Upper lobe of left lung (tissue), 6 donors: ENCODE data around the gene NXPE3. TPM values are rescaled to one million over a fixed set of nuclear protein-coding genes. Genes with fewer than 3 reads are reported as not detected.
"Not testable (repeated sequence)": the region's sequence is repeated elsewhere in the genome, so short reads cannot be mapped to it uniquely, and the experiment has no call there.

Experiments
- ATAC-seq, 2 donors: fragments of 200-7000 bp; cut with Tn5 transposase; one replicate each; pipeline ENCODE4 v1.9.1; 2022; ENCODE audit warnings: mild to moderate bottlenecking in 2 of 2, moderate library complexity in 2 of 2; ENCODE audit not compliant: low FRiP score in 2 of 2
- DNase-seq, 2 donors: peaks; one replicate each; pipeline ENCODE4 v3.0.0-alpha.2; 2019 to 2020
- H3K27ac ChIP-seq, 4 donors: fragments of 200-600 bp; sonication (generic); one replicate each; pipeline ENCODE4 v1.5.1; 2016 to 2019
- H3K27me3 ChIP-seq, 4 donors: fragments of 200-600 bp; sonication (generic); one replicate each; pipeline ENCODE4 v1.5.1; 2017 to 2019
- H3K36me3 ChIP-seq, 4 donors: fragments of 200-600 bp; sonication (generic); one replicate each; pipeline ENCODE4 v1.5.1; 2016 to 2019
- H3K4me1 ChIP-seq, 4 donors: fragments of 200-600 bp; sonication (generic); one replicate each; pipeline ENCODE4 v1.5.1; 2018 to 2019
- H3K4me3 ChIP-seq, 4 donors: fragments of 200-600 bp; sonication (generic); one replicate each; pipeline ENCODE4 v1.5.1; 2017 to 2019; ENCODE audit warnings: mild to moderate bottlenecking in 2 of 4, moderate library complexity in 1 of 4
- H3K9me3 ChIP-seq, 4 donors: fragments of 200-600 bp; sonication (generic); one replicate each; pipeline ENCODE4 v1.5.1; 2018 to 2019
- EP300 ChIP-seq, 4 donors: sonication (generic); formaldehyde crosslinking; IDR thresholded peaks; one replicate each; pipeline ENCODE4 v1.5.1; 2017; ENCODE audit warnings: antibody characterized with exemption in 4 of 4, control low read depth in 2 of 4
- POLR2A ChIP-seq, 4 donors: fragments of 450-650 bp; IDR thresholded peaks; one replicate each; pipeline ENCODE4 v1.5.1; 2016 to 2017; ENCODE audit warnings: antibody characterized with exemption in 4 of 4, mild to moderate bottlenecking in 2 of 4
- POLR2AphosphoS5 ChIP-seq, 2 donors: sonication (generic); formaldehyde crosslinking; IDR thresholded peaks; one replicate each; pipeline ENCODE4 v1.5.1; 2017; ENCODE audit warnings: antibody characterized with exemption in 2 of 2
- WGBS, 2 donors: methylation state at CpG; one replicate each; pipeline ENCODE4 v1.1.5; 2017 to 2018; 5-methylcytosine and 5-hydroxymethylcytosine counted together
- total RNA-seq, 6 donors: library from RNA; depleted of rRNA in 4 of 6; stranded (reverse); fragments of >200 nt in 4 of 6; gene quantifications; one replicate each; pipeline versions ENCODE4 v1.1.0 to v1.2.1, GENCODE V29; 2016 to 2021
- TF ChIP-seq, protein P1 (sequence below), 6 experiments: fragments of 450-650 bp in 4 of 6; fragments of 200-600 bp in 2 of 6; sonication (generic) in 2 of 6; IDR thresholded peaks; one replicate each; pipeline ENCODE4 v1.5.1; 2016 to 2019; ENCODE audit warnings: antibody characterized with exemption in 6 of 6
- donor health status: DM: no; HTN: no; CAD: no; lungs with moderate emphysema.
- donor health status: DM: no; HTN: yes; CAD: no; lungs with severe emphysema.

NXPE3 gene
- total RNA-seq, 6 donors from 2014 or later = 7.2 to 16.8 (median 15.5) TPM

DNA sequence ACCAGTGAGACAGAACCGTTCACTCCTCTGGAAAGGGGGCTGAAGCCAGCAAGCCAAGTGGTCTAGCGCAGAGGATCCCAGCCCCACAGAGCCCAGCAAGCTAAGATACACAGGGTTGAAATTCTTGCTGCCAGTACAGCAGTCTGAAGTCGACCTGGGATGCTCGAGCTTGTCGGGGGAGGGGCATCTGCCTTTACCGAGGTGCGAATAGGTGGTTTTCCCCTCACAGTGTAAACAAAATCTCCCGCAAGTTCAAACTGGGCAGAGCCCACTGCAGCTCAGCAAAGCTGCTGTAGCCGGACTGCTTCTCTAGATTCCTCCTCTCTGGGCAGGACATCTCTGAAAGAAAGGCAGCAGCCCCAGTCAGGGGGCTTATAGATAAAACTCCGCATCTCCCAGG, 43.2 kb upstream of the NXPE3 start:
- 95 to 96% methylated on average over 6 to 10 of the region's 10 CpGs for WGBS, 2 donors
- Histone ChIP-seq H3K36me3 (peaks cover 19 to 63% (median 33%) of the 10 kb centered on the region in 4 donors), H3K4me1 (no peaks in the 10 kb centered on the region), H3K4me3 (no peak overlapping the region), H3K27me3 (no peaks in the 10 kb centered on the region), H3K27ac (no peak overlapping the region), H3K9me3 (no peaks in the 10 kb centered on the region)
- no peak for DNase-seq
- no peak for TF ChIP-seq EP300 (IDR thresholded peaks at IDR 0.05)
- TF ChIP-seq, protein P1, sequence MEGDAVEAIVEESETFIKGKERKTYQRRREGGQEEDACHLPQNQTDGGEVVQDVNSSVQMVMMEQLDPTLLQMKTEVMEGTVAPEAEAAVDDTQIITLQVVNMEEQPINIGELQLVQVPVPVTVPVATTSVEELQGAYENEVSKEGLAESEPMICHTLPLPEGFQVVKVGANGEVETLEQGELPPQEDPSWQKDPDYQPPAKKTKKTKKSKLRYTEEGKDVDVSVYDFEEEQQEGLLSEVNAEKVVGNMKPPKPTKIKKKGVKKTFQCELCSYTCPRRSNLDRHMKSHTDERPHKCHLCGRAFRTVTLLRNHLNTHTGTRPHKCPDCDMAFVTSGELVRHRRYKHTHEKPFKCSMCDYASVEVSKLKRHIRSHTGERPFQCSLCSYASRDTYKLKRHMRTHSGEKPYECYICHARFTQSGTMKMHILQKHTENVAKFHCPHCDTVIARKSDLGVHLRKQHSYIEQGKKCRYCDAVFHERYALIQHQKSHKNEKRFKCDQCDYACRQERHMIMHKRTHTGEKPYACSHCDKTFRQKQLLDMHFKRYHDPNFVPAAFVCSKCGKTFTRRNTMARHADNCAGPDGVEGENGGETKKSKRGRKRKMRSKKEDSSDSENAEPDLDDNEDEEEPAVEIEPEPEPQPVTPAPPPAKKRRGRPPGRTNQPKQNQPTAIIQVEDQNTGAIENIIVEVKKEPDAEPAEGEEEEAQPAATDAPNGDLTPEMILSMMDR (IDR thresholded peaks at IDR 0.05) = no peak
- TF ChIP-seq POLR2A (IDR thresholded peaks at IDR 0.05) = no peak
- no peak for TF ChIP-seq POLR2AphosphoS5 (IDR thresholded peaks at IDR 0.05)
- no peak for ATAC-seq

DNA sequence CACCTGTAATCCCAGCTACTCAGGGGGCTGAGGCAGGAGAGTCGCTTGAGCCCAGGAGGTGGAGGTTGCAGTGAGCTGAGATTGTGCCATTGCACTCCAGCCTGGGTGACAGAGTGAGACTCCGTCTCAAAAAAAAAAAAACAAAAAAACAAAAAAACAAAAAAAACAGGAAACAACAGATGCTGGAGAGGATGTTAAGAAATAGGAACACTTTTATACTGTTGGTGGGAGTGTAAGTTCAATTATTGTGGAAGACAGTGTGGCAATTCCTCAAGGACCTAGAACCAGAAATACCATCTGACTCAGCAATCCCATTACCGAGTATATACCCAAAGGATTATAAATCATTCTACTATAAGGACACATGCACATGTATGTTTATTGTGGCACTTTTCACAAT, 37.1 kb upstream of the NXPE3 start:
- DNase-seq, H3K36me3 ChIP-seq, H3K27ac ChIP-seq, H3K4me1 ChIP-seq, H3K4me3 ChIP-seq, H3K27me3 ChIP-seq, H3K9me3 ChIP-seq, ATAC-seq: not testable (repeated sequence)
- WGBS, 2 donors = 78 to 89% methylated on average over 3 of the region's 3 CpGs

DNA sequence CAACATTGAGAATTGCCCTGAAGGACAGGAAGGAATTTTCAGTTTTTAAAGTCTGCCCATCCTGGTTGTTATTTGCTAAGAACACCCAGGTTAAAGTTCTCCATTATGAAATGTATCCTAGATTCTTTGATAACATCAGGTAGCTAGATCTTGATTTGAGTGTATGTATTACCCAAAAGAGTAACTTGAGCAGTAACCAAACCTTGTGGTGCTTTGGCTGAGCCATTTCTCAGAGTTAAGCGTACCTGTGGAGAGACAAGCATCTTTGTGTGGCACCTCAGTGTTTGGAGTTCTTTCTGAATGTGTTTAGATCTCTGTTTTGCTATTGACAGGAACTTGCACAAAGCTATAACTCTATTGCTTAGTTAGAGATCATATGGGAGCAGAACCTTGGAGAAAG, 34.2 kb upstream of the NXPE3 start:
- Histone ChIP-seq H3K9me3 (no peaks in the 10 kb centered on the region), H3K4me3 (no peak overlapping the region), H3K36me3 (peaks cover 0 to 4% (median 0%) of the 10 kb centered on the region in 4 donors), H3K4me1 (no peaks in the 10 kb centered on the region), H3K27ac (no peak overlapping the region), H3K27me3 (no peaks in the 10 kb centered on the region)
- ATAC-seq (no peak), DNase-seq (no peak)
- WGBS, 2 donors = 42 to 96% methylated on average over 1 of the region's 1 CpG
- TF ChIP-seq EP300 (IDR thresholded peaks at IDR 0.05) (no peak), POLR2A (IDR thresholded peaks at IDR 0.05) (no peak), POLR2AphosphoS5 (IDR thresholded peaks at IDR 0.05) (no peak)
- TF ChIP-seq, protein P1 (IDR thresholded peaks at IDR 0.05) = no peak

DNA sequence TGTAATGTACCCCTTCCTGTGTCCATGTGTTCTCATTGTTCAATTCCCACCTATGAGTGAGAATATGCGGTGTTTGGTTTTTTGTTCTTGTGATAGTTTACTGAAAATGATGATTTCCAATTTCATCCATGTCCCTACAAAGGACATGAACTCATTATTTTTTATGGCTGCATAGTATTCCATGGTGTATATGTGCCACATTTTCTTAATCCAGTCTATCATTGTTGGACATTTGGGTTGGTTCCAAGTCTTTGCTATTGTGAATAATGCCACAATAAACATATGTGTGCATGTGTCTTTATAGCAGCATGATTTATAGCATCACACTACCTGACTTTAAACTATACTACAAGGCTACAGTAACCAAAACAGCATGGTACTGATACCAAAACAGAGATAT, 33.1 kb upstream of the NXPE3 start:
- DNase-seq, ATAC-seq, H3K4me1 ChIP-seq, H3K27ac ChIP-seq, H3K27me3 ChIP-seq, H3K4me3 ChIP-seq, H3K9me3 ChIP-seq, H3K36me3 ChIP-seq: not testable (repeated sequence)
- 100% methylated on average over 1 of the region's 1 CpG for WGBS, 2 donors

DNA sequence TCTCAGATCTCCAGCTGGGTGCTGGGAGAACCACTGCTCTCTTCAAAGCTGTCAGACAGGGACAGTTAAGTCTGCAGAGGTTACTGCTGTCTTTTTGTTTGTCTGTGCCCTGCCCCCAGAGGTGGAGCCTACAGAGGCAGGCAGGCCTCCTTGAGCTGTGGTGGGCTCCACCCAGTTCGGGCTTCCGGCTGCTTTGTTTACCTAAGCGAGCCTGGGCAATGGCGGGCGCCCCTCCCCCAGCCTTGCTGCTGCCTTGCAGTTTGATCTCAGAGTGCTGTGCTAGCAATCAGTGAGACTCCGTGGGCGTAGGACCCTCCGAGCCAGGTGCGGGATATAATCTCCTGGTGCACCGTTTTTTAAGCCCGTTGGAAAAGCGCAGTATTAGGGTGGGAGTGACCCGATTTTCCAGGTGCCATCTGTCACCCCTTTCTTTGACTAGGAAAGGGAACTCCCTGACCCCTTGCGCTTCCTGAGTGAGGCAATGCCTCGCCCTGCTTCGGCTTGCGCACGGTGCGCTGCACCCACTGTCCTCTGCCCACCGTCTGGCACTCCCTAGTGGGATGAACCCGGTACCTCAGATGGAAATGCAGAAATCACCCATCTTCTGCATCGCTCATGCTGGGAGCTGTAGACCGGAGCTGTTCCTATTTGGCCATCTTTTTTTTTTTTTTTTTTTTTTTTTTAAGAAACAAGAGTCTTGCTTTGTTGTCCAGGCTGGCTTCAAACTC, 25.5 kb upstream of the NXPE3 start:
- not testable (repeated sequence) for H3K27ac ChIP-seq, H3K4me1 ChIP-seq, ATAC-seq, H3K27me3 ChIP-seq, H3K9me3 ChIP-seq, H3K4me3 ChIP-seq
- peaks cover 5 to 33% (median 18%) of the 10 kb centered on the region in 4 donors for H3K36me3 ChIP-seq
- 88 to 93% methylated on average over 10 to 21 of the region's 23 CpGs for WGBS, 2 donors
- peak in 1 of 2 donors; percentile 29 for DNase-seq

DNA sequence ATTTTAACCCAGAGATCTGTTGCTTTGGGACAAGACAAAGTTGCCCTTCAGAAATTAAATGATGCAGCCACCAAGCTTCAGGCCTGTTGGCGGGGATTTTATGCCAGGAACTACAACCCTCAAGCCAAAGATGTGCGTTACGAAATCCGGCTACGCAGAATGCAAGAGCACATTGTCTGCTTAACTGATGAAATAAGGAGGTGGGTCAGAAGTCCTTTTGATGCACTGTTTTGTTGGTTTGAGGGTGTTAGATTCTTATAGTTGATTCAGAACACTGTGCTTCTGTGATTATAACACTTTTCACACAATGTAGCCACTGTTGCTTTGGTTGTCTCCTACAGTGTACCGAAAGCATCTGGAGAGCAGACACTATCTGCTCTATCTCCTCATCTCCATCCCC, 20.8 kb upstream of the NXPE3 start:
- Histone ChIP-seq H3K9me3 (no peaks in the 10 kb centered on the region), H3K27me3 (no peaks in the 10 kb centered on the region), H3K4me3 (no peak overlapping the region), H3K36me3 (peaks cover 5 to 52% (median 19%) of the 10 kb centered on the region in 4 donors), H3K4me1 (no peaks in the 10 kb centered on the region), H3K27ac (no peak overlapping the region)
- DNase-seq = no peak
- WGBS, 2 donors = 96 to 98% methylated on average over 6 of the region's 6 CpGs
- no peak for TF ChIP-seq POLR2A (IDR thresholded peaks at IDR 0.05)
- TF ChIP-seq, protein P1 (IDR thresholded peaks at IDR 0.05) = no peak
- no peak for ATAC-seq
